Measurements from ENCODE around the gene KDM4C. TPM values are rescaled to one million over a fixed set of nuclear protein-coding genes. Genes with fewer than 3 reads are reported as not detected.

The KDM4C gene
- total and polyA plus RNA-seq, 2 of the 4 experiments (the other 2 are of a cell fraction), result 11.8 to 23.8 TPM

DNA sequence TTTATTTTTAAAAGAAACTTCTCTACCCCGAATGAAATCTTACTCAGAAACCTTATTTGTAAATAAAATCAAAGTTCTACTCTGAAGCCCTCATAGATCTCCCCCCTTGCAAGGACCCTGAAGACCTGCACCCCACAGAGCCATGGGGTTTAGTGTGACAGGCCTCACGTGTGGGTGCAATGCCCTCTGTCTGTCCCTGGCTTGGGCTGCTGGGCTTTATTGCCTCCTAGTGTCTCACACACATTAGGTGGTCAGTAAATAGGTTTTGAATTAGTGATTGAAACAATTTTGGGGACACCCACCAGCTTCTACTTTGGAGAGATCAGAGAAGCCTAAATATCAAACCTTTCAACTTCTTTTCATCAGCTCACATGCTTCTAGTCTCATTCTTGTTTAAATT lies 403.7 kb downstream of the KDM4C start:
- 17% methylated on average over 1 of the region's 2 CpGs; no CpG with 5 or more reads in 1 of the 2 experiments for WGBS, 2 experiments (ENCODE audit: extremely low coverage in 2 of 2, insufficient read length in 1 of 2)
- ChIA-PET CTCF (no interaction called here), POLR2A (ENCODE audit: unreplicated experiment) (no interaction called here)
- DNase-seq, result no peak
- no peak overlapping the region for H4K8ac ChIP-seq (ENCODE audit: low read depth in 2 of 2, low read length in 2 of 2)
- no peak overlapping the region for H3K56ac ChIP-seq (ENCODE audit: extremely low read depth, insufficient read depth, low read length)
- H3K27ac ChIP-seq (ENCODE audit: insufficient read depth, low read length), result no peak overlapping the region
- no peaks in the 10 kb centered on the region for H4K20me1 ChIP-seq (ENCODE audit: insufficient read depth, low read length)
- no peaks in the 10 kb centered on the region for H3K79me1 ChIP-seq (ENCODE audit: low read depth in 1 of 2, low read length in 2 of 2)
- no peak overlapping the region for H3K4me3 ChIP-seq (ENCODE audit: insufficient read depth, low read depth, low read length)
- H2AK9ac ChIP-seq (replicated peaks; ENCODE audit: low read depth, low read length, poor library complexity), result no peak overlapping the region
- H4K91ac ChIP-seq (ENCODE audit: insufficient read depth, low read depth, low read length), result no peak overlapping the region
- no peak for ATAC-seq (ENCODE audit: low read depth)
- no peak overlapping the region for H4K5ac ChIP-seq (ENCODE audit: low read depth, low read length)
- H3K23ac ChIP-seq (ENCODE audit: low read depth, low read length), result no peak overlapping the region
- H2AFZ ChIP-seq (replicated peaks; ENCODE audit: low read length, poor library complexity), result no peak overlapping the region
- H3K9ac ChIP-seq (ENCODE audit: low read depth, low read length), result no peak overlapping the region
- no peaks in the 10 kb centered on the region for H3K9me1 ChIP-seq (ENCODE audit: insufficient read depth, low read length)
- H2BK5ac ChIP-seq (ENCODE audit: low read depth, low read length, poor library complexity, severe bottlenecking), result no peak overlapping the region
- dilution Hi-C loops (cut with HindIII; ENCODE audit: low sequenced_read_pairs, unreplicated experiment), result no loop called here
- no peak overlapping the region for H2BK15ac ChIP-seq (ENCODE audit: low read depth, low read length)
- no peak overlapping the region for H2BK20ac ChIP-seq (ENCODE audit: low read depth, low read length)
- no peaks in the 10 kb centered on the region for H3K9me3 ChIP-seq (ENCODE audit: control insufficient read depth, insufficient read depth, low read length)
- no TSS peak for BruUV-seq (replicated peaks)
- in situ Hi-C loops (cut with MboI; ENCODE audit: low sequenced_read_pairs), result no loop called here
- H3K14ac ChIP-seq (replicated peaks; ENCODE audit: low read depth, low read length), result no peak overlapping the region
- H3K4me2 ChIP-seq (ENCODE audit: low read depth, low read length), result no peak overlapping the region
- H3K18ac ChIP-seq (ENCODE audit: low read depth, low read length), result no peak overlapping the region
- intact Hi-C loops (cut with micrococcal nuclease), result no loop called here
- TF ChIP-seq NFE2L2 (IDR thresholded peaks at IDR 0.05; ENCODE audit: low read depth, low read length), result no peak
- no peak for TF ChIP-seq RAD21 (IDR thresholded peaks at IDR 0.05; ENCODE audit: low read length)
- TF ChIP-seq ELK1 (IDR thresholded peaks at IDR 0.05; ENCODE audit: borderline replicate concordance, low read depth, low read length), result no peak
- no peak for TF ChIP-seq RFX5 (IDR thresholded peaks at IDR 0.05; ENCODE audit: low read depth, low read length)
- no peak for TF ChIP-seq MXI1 (IDR thresholded peaks at IDR 0.05; ENCODE audit: borderline replicate concordance, low read depth, low read length)
- no peak for TF ChIP-seq MAZ (IDR thresholded peaks at IDR 0.05; ENCODE audit: borderline replicate concordance, low read depth, low read length)
- no peak for TF ChIP-seq SMC3 (IDR thresholded peaks at IDR 0.05; ENCODE audit: low read depth, low read length)
- TF ChIP-seq FOS (IDR thresholded peaks at IDR 0.05; ENCODE audit: low read depth, low read length), result no peak
- TF ChIP-seq, protein P1, sequence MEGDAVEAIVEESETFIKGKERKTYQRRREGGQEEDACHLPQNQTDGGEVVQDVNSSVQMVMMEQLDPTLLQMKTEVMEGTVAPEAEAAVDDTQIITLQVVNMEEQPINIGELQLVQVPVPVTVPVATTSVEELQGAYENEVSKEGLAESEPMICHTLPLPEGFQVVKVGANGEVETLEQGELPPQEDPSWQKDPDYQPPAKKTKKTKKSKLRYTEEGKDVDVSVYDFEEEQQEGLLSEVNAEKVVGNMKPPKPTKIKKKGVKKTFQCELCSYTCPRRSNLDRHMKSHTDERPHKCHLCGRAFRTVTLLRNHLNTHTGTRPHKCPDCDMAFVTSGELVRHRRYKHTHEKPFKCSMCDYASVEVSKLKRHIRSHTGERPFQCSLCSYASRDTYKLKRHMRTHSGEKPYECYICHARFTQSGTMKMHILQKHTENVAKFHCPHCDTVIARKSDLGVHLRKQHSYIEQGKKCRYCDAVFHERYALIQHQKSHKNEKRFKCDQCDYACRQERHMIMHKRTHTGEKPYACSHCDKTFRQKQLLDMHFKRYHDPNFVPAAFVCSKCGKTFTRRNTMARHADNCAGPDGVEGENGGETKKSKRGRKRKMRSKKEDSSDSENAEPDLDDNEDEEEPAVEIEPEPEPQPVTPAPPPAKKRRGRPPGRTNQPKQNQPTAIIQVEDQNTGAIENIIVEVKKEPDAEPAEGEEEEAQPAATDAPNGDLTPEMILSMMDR (conservative IDR thresholded peaks at IDR 0.05; ENCODE audit: low read depth, low read length), result no peak
- TF ChIP-seq MAFK (IDR thresholded peaks at IDR 0.05; ENCODE audit: low read depth, low read length), result no peak
- TF ChIP-seq BHLHE40 (IDR thresholded peaks at IDR 0.05; ENCODE audit: low read depth, low read length), result no peak
- TF ChIP-seq USF2 (IDR thresholded peaks at IDR 0.05; ENCODE audit: low read depth, low read length), result no peak
- no peak for TF ChIP-seq CHD1 (IDR thresholded peaks at IDR 0.05; ENCODE audit: low read depth, low read length)
- no peak for TF ChIP-seq POLR2A (IDR thresholded peaks at IDR 0.05; ENCODE audit: low read depth, low read length)
- TF ChIP-seq CEBPB (IDR thresholded peaks at IDR 0.05; ENCODE audit: low read depth, low read length), result no peak
- no peak for TF ChIP-seq RCOR1 (IDR thresholded peaks at IDR 0.05; ENCODE audit: insufficient replicate concordance, low read length)
- no peak overlapping the region for H2BK120ac ChIP-seq (ENCODE audit: low read depth, low read length)
- H3K4me1 ChIP-seq (ENCODE audit: control insufficient read depth, insufficient read depth, low read length), result no peaks in the 10 kb centered on the region
- H3K27me3 ChIP-seq (ENCODE audit: control insufficient read depth, insufficient read depth, low read length), result no peaks in the 10 kb centered on the region
- no peak overlapping the region for H2AK5ac ChIP-seq (ENCODE audit: low read depth, low read length)
- no peak overlapping the region for H3K4ac ChIP-seq (ENCODE audit: low read depth, low read length)
- 0 out of 2 replicates have a peak, but pooled peaks cover 3% of the 10 kb centered on the region for H3K36me3 ChIP-seq (ENCODE audit: control insufficient read depth, insufficient read depth, low read length)
